IPS DF 6.9 (cell line): ENCODE measurements around the gene CTNNAL1.
"Not testable (repeated sequence)": the region's sequence is repeated elsewhere in the genome, so short reads cannot be mapped to it uniquely, and the experiment has no call there.

Experiments used
- DNase-seq: peaks from one replicate; pipeline ENCODE4 v3.0.0-alpha.2; 2013; ENCODE audit warnings: low read depth, low spot score
- H3K27ac ChIP-seq: one replicate; pipeline ENCODE4 v1.5.1; 2013; ENCODE audit warnings: low read length, control low read depth
- H3K27me3 ChIP-seq: 2 replicates; pipeline ENCODE4 v1.6.1; 2013; ENCODE audit warnings: mild to moderate bottlenecking, low read length; ENCODE audit not compliant: control insufficient read depth, insufficient read depth
- H3K36me3 ChIP-seq: 2 replicates; pipeline ENCODE4 v1.6.1; 2013; ENCODE audit warnings: low read length; ENCODE audit not compliant: control insufficient read depth, insufficient read depth
- H3K4me1 ChIP-seq: 2 replicates; pipeline ENCODE4 v1.6.1; 2013; ENCODE audit warnings: low read length; ENCODE audit not compliant: control insufficient read depth, insufficient read depth
- H3K4me3 ChIP-seq: 2 replicates; pipeline ENCODE4 v1.5.1; 2013; ENCODE audit warnings: mild to moderate bottlenecking, low read length
- H3K9me3 ChIP-seq: 2 replicates; pipeline ENCODE4 v1.6.1; 2013; ENCODE audit warnings: low read length, inconsistent platforms; ENCODE audit not compliant: control insufficient read depth, insufficient read depth
- WGBS: extraction: QIAGEN DNeasy Blood & Tissue Kit; methylation state at CpG from one replicate; pipeline ENCODE4 v1.1.7; 2013; ENCODE audit warnings: mixed read lengths, missing lambda C conversion rate; ENCODE audit not compliant: insufficient read length, insufficient coverage; 5-methylcytosine and 5-hydroxymethylcytosine counted together

Gene CTNNAL1

DNA sequence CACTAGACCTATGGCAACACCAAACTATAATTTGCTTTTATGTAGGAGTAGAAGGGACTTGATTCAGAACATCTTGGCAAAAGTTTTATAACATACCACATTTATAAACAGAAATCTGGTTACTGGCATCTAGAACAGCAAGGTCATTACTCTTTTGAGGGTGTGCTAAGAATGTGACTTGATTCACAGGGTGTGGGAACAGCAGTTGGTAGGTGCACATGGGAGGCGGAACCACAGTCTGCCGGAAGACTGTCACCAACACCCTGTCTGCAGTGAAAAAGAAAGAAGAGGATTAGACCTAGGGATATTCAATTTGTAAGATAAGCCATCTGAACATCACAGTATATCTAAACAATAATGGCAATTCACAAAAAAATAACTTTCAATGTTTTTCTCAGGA lies 102.4 kb downstream of the CTNNAL1 start:
- Histone ChIP-seq H3K9me3 (no peaks in the 10 kb centered on the region), H3K4me1 (no peaks in the 10 kb centered on the region), H3K27me3 (no peaks in the 10 kb centered on the region), H3K27ac (no peak overlapping the region), H3K4me3 (no peak overlapping the region), H3K36me3 (peaks cover 14% of the 10 kb centered on the region; the same call in 1 of the 2 replicates)
- no peak for DNase-seq
- no CpG with 5 or more reads among the region's 2 CpGs for WGBS

DNA sequence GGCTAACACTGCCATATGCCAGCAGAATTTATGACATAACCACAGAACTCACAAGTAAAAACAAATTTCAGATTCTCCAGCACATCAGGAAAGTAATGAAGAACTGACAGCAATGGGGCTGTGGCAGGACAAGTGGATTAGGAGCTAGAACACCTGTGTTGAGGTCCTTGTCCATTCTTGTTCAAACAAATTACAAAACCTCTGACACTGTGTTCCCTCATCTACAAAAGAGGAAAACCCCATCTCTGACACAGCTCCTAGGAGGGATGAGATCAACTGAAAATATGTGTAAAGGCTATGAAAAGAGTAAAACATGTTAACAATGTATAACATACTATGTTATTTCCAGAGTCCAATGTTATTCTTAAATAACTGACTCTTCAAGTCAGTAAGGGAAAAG lies 102.9 kb downstream of the CTNNAL1 start:
- H3K36me3 ChIP-seq, result peaks cover 14% of the 10 kb centered on the region; the same call in 1 of the 2 replicates
- H3K27me3 ChIP-seq, result no peaks in the 10 kb centered on the region
- no peaks in the 10 kb centered on the region for H3K4me1 ChIP-seq
- no peaks in the 10 kb centered on the region for H3K9me3 ChIP-seq
- no peak overlapping the region for H3K4me3 ChIP-seq
- no peak for DNase-seq
- H3K27ac ChIP-seq, result no peak overlapping the region

DNA sequence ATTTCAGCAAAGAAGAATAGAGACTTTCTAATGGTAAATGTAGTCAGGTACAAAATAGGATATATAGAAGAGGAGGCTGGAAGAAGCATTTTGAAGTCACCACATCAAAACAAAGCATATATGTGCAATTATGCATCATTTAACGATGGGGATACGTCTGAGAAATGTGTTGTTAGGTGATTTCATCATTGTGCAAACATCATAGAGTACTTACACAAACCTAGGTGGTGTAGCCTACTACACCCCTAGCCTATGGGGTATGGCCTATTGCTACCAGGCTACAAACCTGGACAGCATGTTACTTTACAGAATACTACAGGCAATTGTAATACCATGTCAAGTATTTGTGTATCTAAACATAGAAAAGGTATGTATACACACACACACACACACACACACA lies 107.8 kb downstream of the CTNNAL1 start:
- peaks cover 10% of the 10 kb centered on the region; the same call in 1 of the 2 replicates for H3K36me3 ChIP-seq

DNA sequence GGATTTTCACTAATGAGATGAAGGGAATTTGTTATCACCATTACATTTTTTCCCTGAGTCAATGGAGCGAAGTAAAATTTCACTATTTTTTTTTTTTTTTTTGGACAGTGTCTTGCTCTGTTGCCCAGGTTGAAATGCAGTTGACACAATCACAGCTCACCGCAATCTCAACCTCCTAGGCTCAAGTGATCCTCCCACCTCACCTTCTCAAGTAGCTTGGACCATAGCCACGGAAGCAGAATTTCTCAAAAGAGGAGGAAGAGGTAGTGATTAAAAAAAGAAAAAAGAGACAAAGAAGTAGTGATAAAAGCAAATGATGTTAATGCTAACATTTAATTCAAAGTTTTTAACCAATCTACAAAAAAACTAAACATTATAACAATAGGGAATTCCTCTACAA lies 109.1 kb downstream of the CTNNAL1 start:
- DNase-seq, result no peak
- no CpG with 5 or more reads among the region's 3 CpGs for WGBS
- peaks cover 12% of the 10 kb centered on the region; the same call in 1 of the 2 replicates for H3K36me3 ChIP-seq

More for the DNA sequence above, 107.8 kb downstream of the CTNNAL1 start:
- H3K9me3 ChIP-seq, result no peaks in the 10 kb centered on the region
- no peaks in the 10 kb centered on the region for H3K27me3 ChIP-seq
- no peak for DNase-seq
- no peak overlapping the region for H3K27ac ChIP-seq
- no peaks in the 10 kb centered on the region for H3K4me1 ChIP-seq
- WGBS, result no CpG with 5 or more reads among the region's 2 CpGs
- no peak overlapping the region for H3K4me3 ChIP-seq

DNA sequence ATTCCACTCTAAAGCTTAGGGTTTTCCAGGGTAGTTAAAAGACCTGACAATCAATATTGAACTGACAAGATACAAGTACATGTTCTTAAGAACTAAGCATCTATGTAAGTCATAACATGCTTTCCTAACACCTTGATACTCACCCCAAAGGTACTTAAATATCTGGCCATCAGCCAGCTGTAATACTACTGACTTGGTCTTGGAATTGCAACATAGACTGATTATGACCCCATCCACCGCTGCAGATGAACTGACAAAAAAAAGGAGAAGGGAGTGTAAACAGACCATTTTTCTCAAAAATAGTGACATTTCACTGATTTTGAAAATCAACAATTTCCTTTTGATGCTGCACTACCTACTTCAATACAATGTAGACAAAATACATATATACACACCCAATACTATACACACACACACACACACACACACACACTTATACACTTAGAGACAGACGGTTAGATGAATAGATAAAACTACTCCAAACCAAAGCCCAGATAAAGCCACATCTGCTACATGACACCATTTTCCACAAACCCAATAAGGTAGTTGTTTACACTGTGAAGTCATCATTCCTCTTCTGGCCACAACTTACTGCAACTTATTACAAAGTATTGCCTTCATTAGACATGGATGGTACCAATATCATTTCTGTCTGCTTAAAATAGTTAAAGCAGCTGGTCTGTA lies 109.7 kb downstream of the CTNNAL1 start:
- peaks cover 12% of the 10 kb centered on the region; the same call in 1 of the 2 replicates for H3K36me3 ChIP-seq
- H3K9me3 ChIP-seq, result no peaks in the 10 kb centered on the region
- WGBS, result no CpG with 5 or more reads among the region's 2 CpGs
- H3K27ac ChIP-seq, result no peak overlapping the region
- DNase-seq, result no peak
- no peak overlapping the region for H3K4me3 ChIP-seq
- H3K4me1 ChIP-seq, result no peaks in the 10 kb centered on the region
- no peaks in the 10 kb centered on the region for H3K27me3 ChIP-seq

More for the DNA sequence above, 109.1 kb downstream of the CTNNAL1 start:
- Histone ChIP-seq H3K9me3 (no peaks in the 10 kb centered on the region), H3K27me3 (no peaks in the 10 kb centered on the region), H3K27ac (no peak overlapping the region), H3K4me1 (no peaks in the 10 kb centered on the region), H3K4me3 (no peak overlapping the region)

DNA sequence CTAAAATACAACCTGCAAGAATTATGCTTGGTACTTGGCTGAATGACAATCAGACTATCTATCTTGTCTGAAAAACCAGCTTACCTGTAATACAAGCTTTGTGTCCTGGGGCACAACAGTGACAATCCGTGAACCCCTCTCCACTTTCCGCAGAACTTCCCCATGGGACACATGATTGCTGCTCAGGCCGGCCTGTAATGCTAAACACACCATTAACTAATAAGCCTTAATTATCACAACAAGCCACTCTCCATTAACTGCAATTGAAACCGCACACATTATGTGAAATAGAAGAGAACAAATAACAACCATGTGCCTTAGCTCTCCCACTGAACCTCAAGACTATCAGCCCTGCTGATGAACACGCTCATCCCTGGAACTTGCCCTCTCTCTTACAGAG lies 113.1 kb downstream of the CTNNAL1 start:
- no peaks in the 10 kb centered on the region for H3K27me3 ChIP-seq
- no CpG with 5 or more reads among the region's 5 CpGs for WGBS
- H3K4me3 ChIP-seq, result no peak overlapping the region
- no peaks in the 10 kb centered on the region for H3K9me3 ChIP-seq
- DNase-seq, result no peak
- no peak overlapping the region for H3K27ac ChIP-seq
- no peaks in the 10 kb centered on the region for H3K4me1 ChIP-seq
- H3K36me3 ChIP-seq, result peaks cover 15% of the 10 kb centered on the region; the same call in 1 of the 2 replicates

DNA sequence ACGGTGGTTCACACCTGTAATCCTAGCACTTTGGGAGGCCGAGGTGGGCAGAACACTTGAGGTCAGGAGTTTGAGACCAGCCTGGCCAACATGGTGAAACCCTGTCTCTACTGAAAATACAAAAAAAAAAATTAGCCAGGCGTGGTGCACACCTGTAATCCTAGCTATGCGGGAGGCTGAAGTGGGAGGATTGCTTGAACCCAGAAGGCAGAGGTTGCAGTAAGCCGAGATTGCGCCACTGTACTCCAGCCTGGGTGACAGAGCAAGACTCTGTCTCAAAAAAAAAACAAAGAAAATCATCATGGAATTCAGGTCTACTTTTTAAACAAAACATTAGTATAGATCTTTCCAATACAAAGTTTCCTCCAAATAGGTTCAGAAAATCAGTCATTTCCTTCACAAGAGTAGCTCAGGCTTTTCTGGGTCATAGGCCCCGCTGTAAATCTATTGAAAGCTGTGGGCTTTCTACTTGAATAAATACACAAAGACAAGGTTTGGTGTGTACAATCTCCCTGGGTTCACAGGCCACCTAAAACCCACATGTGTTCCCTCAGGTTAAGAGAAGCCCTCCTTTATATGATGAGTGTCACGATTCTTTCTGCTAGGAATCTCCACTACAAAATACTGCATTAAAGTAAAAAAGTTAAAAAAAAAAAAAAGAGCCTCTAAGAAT lies 114.1 kb downstream of the CTNNAL1 start:
- peaks cover 18% of the 10 kb centered on the region; the same call in 1 of the 2 replicates for H3K36me3 ChIP-seq
- not testable (repeated sequence) for H3K4me1 ChIP-seq, H3K9me3 ChIP-seq, H3K4me3 ChIP-seq, DNase-seq, H3K27me3 ChIP-seq, H3K27ac ChIP-seq
- WGBS, result no CpG with 5 or more reads among the region's 8 CpGs

DNA sequence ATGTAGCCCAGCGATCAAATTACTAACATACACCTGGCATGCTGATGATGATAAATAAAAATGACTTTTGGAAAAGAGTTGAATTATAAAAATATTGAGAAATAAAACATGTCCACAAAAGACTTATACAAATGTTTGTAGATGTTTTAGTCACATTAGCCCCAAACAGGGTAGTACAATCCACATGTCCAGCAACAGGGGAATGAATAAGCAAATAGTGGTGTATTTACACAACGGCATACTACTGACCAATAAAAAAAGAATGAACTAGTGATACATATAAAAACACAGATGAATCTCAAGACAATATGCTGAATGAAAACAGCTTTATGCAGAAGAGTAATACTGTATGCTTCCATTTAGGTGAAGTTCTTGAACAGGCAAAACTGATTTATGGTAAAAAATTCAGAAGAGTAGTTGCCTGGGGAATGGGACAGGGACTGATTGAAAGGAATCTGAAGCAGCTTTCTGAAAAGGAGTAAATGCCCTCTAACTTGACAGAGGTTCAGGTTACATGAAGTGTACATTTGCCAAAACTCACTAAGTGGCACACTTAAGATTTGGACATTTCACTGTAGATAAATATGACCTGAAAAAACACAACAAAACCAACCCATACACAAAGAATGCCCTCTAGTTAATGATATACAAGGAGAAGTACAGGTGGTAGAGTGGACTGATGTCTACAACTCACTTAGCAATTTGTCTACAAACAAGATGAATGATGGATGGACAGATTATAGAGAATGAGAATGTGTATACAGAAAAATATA lies 115.8 kb downstream of the CTNNAL1 start:
- H3K9me3 ChIP-seq, result no peaks in the 10 kb centered on the region
- peaks cover 22% of the 10 kb centered on the region; the same call in 1 of the 2 replicates for H3K36me3 ChIP-seq
- H3K27ac ChIP-seq, result no peak overlapping the region
- no peaks in the 10 kb centered on the region for H3K27me3 ChIP-seq
- no CpG with 5 or more reads among the region's 2 CpGs for WGBS
- H3K4me1 ChIP-seq, result no peaks in the 10 kb centered on the region
- DNase-seq, result no peak
- no peak overlapping the region for H3K4me3 ChIP-seq

DNA sequence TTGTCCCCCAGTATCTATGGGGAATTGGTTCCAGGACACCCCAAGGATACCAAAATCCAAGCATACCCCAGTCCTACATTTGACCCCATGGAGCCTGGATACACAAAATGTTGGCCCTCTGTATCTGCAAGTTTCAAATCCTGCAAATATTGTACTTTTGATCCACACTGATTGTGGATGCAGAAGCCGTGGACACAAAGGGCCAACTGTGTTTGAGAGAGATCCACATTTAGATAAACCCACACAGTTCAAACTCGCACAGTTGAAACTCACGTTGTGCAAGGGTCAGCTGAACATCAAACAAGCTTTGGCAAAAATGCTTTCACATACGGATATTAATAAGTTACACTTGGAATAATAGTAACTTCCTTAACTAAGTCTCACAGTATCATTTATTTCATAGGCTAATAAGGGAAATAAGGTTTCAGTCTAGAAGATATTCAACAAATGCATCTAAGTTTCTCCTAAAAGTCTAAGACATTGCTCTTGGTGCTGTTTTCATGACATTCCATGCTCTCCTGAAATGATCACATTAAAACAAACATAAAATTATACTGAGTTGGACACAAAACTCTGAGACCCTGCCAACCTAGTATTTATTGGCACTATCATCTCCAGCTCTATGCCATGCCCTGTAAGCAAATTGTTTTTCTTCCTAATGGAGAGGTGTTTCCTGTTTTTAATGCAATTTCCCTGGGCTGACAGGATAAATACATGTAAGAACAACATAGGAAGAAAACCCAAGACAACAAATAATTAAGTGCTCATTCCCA lies 118.9 kb downstream of the CTNNAL1 start:
- Histone ChIP-seq H3K36me3 (peaks cover 24% of the 10 kb centered on the region), H3K9me3 (no peaks in the 10 kb centered on the region), H3K27me3 (no peaks in the 10 kb centered on the region; the same call in 1 of the 2 replicates), H3K4me3 (no peak overlapping the region), H3K27ac (no peak overlapping the region), H3K4me1 (no peaks in the 10 kb centered on the region)
- DNase-seq, result no peak
- WGBS, result no CpG with 5 or more reads among the region's 4 CpGs
